Neutrophil (primary cell): Measurements from ENCODE around the gene RETN.
A peak's percentile ranks its signal among the peaks of the same experiment; 100 is the strongest.

Experiments
- H3K27ac ChIP-seq: fragments of 200-600 bp; sonication (generic); 2 replicates; pipeline ENCODE4 v1.5.1; 2016; ENCODE audit warnings: mild to moderate bottlenecking, moderate library complexity
- H3K27me3 ChIP-seq: fragments of 200-600 bp; sonication (generic); 2 replicates; pipeline ENCODE4 v1.6.0; 2016; ENCODE audit warnings: mild to moderate bottlenecking
- H3K36me3 ChIP-seq: fragments of 200-600 bp; sonication (generic); 2 replicates; pipeline ENCODE4 v1.5.1; 2017
- H3K4me1 ChIP-seq, 2 experiments: fragments of 200-600 bp in 1 of 2; sonication (generic) in 1 of 2; 1 replicate in 1 of 2; 2 replicates in 1 of 2; pipeline versions ENCODE4 v1.5.1 to v1.6.1; 2013 to 2016; ENCODE audit warnings: low read depth in 1 of 2, low read length in 1 of 2, mild to moderate bottlenecking in 1 of 2, moderate library complexity in 1 of 2; ENCODE audit not compliant: control insufficient read depth in 1 of 2, insufficient read depth in 1 of 2
- H3K4me3 ChIP-seq, 2 experiments: fragments of 200-600 bp in 1 of 2; sonication (generic) in 1 of 2; 1 replicate in 1 of 2; 2 replicates in 1 of 2; pipeline ENCODE4 v1.5.1; 2013 to 2016; ENCODE audit warnings: low read depth in 1 of 2, low read length in 1 of 2, mild to moderate bottlenecking in 1 of 2, moderate library complexity in 1 of 2
- H3K9me3 ChIP-seq: fragments of 200-600 bp; sonication (generic); 2 replicates; pipeline ENCODE4 v1.5.1; 2016
- CTCF ChIP-seq: fragments of 200-600 bp; sonication (generic); IDR thresholded peaks from 2 replicates; pipeline ENCODE4 v1.5.1; 2016; ENCODE audit warnings: antibody characterized with exemption

Gene RETN

GRCh38 chr19:7629347-7630054, 39.3 kb upstream of the RETN start, which contains the start of the genes PET100 and XAB2:
PET100 (plus strand) TSS chr19:7629793; CDS start chr19:7629834, 41 bp downstream.
XAB2 (minus strand) TSS chr19:7629545; CDS start chr19:7629527, 18 bp downstream.
- Histone ChIP-seq H3K36me3 (peaks cover 46% of the 10 kb centered on the region), H3K4me1 (peaks cover 24 to 27% of the 10 kb centered on the region in 2 experiments), H3K27me3 (no peaks in the 10 kb centered on the region), H3K4me3 (peak within 1 kb of the TSS; percentile 88 to 97), H3K27ac (peak within 1 kb of the TSS; percentile 91), H3K9me3 (no peaks in the 10 kb centered on the region)
- peak; percentile 49 for TF ChIP-seq CTCF

- H3K36me3 ChIP-seq = peaks cover 26% of the 10 kb centered on the region
- no peaks in the 10 kb centered on the region for H3K9me3 ChIP-seq
- no peak overlapping the region for H3K4me3 ChIP-seq
- H3K27me3 ChIP-seq = no peaks in the 10 kb centered on the region
- TF ChIP-seq CTCF = no peak
- no peak overlapping the region for H3K27ac ChIP-seq
- H3K4me1 ChIP-seq = peaks cover 32 to 36% of the 10 kb centered on the region in 2 experiments
Observed at GRCh38 chr19:7631577-7631976, 37.3 kb upstream of the RETN start.

- Histone ChIP-seq H3K4me1 (peaks cover 34 to 41% of the 10 kb centered on the region in 2 experiments), H3K27ac (no peak overlapping the region), H3K27me3 (no peaks in the 10 kb centered on the region), H3K4me3 (no peak overlapping the region), H3K9me3 (no peaks in the 10 kb centered on the region), H3K36me3 (peaks cover 16% of the 10 kb centered on the region)
- no peak for TF ChIP-seq CTCF
Observed at GRCh38 chr19:7632340-7633203, 36.3 kb upstream of the RETN start.

- H3K36me3 ChIP-seq = peaks cover 16% of the 10 kb centered on the region
- H3K4me1 ChIP-seq = peaks cover 38 to 47% of the 10 kb centered on the region in 2 experiments
- H3K4me3 ChIP-seq = no peak within 1 kb of the TSS
- TF ChIP-seq CTCF = no peak
- H3K27me3 ChIP-seq = no peaks in the 10 kb centered on the region
- H3K9me3 ChIP-seq = no peaks in the 10 kb centered on the region
- H3K27ac ChIP-seq = no peak within 1 kb of the TSS
Observed at GRCh38 chr19:7633698-7634097, 35.2 kb upstream of the RETN start, which contains the start of gene PCP2. PCP2 (minus strand) TSS chr19:7633719; CDS start chr19:7633457, 262 bp downstream.

- Histone ChIP-seq H3K9me3 (no peaks in the 10 kb centered on the region), H3K4me1 (peaks cover 41 to 52% of the 10 kb centered on the region in 2 experiments), H3K27me3 (no peaks in the 10 kb centered on the region), H3K27ac (no peak overlapping the region), H3K36me3 (peaks cover 36% of the 10 kb centered on the region), H3K4me3 (no peak overlapping the region)
- no peak for TF ChIP-seq CTCF
Observed at GRCh38 chr19:7635670-7636069, 33.2 kb upstream of the RETN start.
